HG03575 (cell line): Measurements from ENCODE around the gene SP100.
A peak's percentile ranks its signal among the peaks of the same experiment; 100 is the strongest.
"Not testable (repeated sequence)": the region's sequence is repeated elsewhere in the genome, so short reads cannot be mapped to it uniquely, and the experiment has no call there.

ENCODE experiments used
- ATAC-seq: cut with Tn5 transposase; IDR thresholded peaks from one replicate; pipeline ENCODE4 v1.9.1; 2021; ENCODE audit not compliant: unreplicated experiment, insufficient number of reproducible peaks, low FRiP score; ENCODE audit errors: extremely low read depth

The SP100 gene

DNA sequence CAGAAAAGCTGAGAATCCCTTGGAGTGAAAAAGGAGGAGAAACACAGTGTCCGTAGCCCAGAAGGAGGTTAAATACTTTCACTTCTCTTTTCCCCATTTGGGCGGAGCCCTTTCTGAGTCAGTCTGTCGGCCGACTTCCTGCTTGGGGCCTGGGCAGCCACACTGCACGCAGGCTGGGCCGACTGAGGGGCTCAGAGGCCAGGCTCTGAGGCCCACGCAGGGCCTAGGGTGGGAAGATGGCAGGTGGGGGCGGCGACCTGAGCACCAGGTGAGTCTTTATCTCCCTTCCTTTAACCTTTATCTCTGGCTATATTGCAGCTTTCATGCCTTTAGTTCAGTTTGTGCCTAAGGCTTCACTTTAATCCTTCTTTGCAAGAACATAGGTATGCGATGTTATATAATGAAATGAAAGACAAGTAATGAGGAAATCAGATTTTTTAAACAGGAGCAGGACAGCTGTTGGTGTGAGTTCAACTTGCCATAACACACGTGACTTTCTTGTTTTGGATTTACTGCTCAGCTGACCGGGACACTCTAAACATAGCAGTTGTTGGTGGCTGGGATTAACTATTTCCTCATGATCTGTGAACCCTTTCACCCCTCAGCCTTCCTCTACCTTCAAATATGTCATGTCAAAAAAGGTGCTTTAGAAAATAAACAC is at the start of gene SP100:
Gene SP100, plus strand, starts transcription at position 141 of the 661 bp plus-strand sequence. Its CDS starts 96 bp downstream, at position 237.
- ATAC-seq, result peak; percentile 74

DNA sequence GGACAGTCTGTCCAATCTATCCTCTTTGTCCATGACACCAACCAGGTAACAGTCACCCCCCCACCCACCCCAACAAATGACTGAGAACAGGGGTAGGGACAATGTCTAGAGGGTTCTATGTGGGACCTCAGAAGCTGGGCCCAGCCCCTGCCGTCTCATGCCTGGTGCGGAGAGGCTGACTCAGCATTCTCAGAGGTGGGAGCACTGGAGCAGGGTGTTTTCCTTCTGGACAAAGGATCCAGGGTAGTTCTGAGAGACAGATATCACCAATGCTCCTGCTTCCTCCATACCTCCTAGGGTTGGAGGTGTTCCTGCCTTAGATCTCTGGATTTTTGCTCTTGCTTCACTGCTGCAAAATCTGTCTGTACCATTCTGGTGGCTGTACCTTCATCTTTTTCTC is 33.9 kb upstream of the SP100 start:
- no peak for ATAC-seq

DNA sequence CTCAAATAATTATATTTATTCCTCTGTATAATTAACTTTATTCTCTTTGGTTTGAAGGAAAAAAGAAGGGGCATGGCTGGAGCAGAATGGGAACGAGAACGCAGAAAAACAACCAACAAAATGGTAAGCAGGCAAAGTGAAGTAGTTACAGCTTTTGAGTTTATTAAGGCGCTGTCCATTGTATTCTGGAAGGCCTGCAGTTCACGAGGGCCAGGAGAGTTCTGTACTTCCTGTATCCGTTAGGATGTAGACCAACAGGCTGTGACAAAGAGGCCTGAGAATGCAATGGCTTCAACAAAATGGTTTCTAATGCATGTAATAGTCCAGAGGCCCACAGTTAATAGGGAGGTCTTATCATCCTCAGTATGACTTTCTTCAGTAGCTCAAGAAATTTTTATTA is 32.5 kb upstream of the SP100 start:
- ATAC-seq, result no peak

DNA sequence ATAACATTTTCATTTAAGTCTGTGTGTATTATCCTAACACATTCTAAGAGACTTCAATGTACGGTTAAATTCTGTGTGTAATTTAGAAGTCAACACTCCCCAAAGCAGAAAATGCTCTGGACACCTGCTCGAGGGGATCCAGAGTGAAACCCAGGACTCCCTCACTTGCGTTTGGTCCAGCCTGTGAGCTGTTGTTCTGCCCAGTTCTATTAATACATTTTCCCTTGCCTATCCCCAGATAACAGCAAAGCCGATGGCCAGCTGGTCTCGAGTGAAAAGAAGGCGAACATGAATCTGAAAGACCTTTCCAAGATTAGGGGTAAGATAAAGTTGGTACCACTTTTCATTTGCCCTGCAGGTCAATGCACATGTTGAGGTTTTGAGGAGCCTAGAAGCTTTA is 31.0 kb upstream of the SP100 start:
- no peak for ATAC-seq

DNA sequence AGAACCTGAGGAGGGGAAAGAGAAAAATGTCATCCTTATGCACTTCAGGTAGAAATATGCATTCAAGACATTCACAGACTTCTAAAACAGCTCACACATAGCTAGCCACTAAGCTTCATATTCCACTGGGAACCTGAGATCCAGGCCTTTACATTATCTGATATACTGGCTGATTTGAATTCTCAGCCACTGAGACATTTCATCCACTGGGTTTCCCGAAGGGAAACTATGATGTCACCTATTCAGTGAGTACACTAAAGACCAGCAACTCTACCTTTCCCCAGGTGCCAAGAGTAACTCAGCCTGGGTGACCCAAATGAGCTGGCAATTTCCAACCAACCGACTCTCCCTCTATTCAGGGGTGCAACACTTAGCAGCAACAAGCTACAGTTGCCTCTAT is 21.7 kb upstream of the SP100 start:
- ATAC-seq, result no peak

DNA sequence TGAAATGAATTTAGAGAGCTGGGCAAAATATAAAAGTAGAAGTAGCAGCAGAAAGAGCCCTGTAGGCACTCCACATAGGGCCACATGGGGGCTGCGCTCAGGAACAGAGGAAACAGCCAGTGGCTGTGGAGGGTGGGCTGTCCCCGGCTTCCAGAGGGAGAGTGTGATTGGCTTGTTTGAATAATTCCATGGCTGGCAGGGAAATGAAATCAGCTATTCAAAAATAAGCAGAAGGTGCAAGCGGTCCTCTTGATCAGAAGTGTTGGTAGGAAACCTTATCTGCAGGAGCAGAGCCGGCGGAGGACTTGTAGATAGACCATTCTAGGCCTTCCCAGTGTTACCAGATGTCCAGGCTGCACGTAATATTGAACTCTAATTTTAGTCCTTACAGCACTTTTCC is 17.3 kb upstream of the SP100 start:
- not testable (repeated sequence) for ATAC-seq

DNA sequence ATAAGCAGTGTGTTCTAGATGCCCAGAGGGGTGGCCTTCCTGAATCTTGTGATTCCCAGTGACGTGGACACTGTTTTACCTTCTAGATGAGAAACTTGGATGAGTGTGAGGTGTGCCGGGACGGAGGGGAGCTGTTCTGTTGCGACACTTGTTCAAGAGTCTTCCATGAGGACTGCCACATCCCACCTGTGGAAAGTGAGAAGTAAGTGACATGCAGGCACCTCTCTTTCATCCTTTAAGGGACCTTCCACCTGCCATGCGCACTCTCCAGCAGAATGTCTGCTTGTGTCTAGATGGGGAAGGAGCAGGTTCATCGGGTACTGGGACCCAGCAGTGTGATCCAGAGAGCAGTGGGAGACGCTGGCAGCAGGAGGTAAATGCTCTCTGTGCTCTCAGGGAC is 16.0 kb upstream of the SP100 start:
- no peak for ATAC-seq

DNA sequence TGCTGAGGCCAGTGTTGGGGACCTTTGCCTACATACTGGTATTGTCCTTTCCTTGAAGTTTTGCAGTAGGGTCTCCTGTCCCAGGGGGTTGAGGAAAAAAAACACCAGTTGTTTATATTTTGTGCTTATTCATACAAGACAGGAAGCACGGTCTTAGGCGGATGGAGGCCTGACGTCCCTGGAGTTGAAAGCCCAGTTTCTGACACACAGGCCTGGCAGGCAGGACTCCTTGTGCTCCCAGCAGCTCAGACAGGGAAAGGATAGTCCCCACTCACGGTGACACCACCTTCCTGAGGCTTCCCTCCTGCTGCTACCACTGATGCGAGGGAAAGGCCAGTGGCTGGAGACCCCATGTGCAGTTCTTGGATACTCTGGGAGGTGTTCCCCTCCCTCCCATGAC is 15.5 kb upstream of the SP100 start:
- no peak for ATAC-seq

DNA sequence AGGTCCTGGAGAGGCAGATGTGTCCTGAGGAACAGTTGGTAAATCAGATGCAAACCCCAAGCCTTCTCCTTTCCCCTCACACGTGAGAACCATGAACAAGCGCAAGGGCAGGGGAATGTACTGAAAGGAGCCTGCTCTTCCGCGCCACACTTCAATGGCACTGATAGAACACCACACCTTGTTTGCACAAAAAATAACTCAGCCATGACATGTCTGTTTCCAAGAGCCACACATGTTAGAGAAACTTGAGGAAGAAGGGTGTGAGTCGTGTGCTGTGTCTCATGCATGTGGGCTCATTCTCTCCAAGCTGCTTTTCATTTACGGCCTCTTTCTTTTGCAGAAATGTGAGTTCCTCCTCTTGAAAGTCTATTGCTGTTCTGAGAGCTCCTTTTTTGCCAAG is 15.0 kb upstream of the SP100 start:
- ATAC-seq, result not testable (repeated sequence)

DNA sequence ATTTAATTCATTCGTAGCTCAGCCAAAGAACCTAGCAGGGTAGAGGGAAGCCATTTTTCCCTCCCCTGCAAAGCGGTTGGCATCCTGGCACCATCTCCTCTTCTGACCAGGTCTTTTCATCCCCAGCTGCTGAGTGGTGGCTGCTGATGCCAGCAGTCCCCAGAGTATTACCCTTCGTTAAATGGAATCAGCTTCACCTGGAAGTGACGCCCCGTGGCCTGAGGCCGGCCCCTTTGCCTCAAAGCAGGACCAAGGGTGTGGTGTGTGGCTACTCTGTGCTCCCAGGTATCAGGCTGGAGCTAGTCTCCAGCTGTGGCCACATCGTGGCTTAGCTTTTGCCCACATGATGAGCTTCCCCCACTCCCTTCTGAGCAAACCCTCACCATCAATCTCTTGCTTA is 12.3 kb upstream of the SP100 start:
- ATAC-seq, result no peak

DNA sequence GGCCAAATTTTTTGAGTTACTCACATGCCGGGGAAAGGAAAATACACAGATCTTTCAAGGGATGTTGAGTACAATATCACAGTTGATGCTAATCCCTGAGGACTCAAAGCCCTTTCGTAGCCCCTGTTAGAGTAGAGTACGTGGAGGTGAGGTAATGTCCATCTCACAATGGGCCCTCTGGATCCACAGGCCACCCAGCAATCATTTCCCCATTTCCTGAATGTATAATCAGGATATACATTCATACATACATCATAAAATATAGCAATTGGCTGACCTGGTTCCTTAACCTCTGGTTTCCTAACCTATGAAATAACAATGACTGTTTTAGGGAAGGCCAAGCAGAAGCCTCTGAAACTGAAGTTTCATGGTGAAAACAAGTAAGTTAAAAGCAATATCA is 10.2 kb upstream of the SP100 start:
- ATAC-seq, result no peak

DNA sequence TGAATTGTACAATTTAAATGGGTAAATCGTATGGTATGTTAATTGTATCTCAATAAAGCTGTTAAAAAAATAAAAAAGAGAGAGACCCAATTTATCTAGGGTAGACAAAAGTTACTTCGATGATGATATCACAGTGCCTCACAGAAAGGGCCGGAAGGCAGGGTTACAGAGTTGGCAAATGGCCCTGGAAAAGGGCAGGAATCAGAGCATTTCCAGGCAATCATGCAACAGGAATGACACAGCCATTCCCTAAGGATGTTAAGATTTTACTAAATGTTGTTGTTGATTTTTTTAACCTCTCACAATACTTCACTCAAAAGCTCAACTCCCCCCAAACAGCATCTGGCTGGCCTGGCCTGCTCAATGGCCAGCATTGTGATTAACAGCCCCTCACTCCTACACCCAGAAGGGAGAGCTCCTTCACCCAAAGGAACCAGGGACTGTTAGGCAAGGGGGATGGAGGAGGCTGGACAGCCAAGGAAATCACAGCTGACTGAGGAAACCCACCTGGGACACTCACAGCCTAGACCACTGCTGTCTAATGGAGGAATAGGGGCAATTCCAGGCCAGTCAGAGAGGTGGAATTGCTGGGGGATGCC is 7.7 kb upstream of the SP100 start:
- no peak for ATAC-seq

DNA sequence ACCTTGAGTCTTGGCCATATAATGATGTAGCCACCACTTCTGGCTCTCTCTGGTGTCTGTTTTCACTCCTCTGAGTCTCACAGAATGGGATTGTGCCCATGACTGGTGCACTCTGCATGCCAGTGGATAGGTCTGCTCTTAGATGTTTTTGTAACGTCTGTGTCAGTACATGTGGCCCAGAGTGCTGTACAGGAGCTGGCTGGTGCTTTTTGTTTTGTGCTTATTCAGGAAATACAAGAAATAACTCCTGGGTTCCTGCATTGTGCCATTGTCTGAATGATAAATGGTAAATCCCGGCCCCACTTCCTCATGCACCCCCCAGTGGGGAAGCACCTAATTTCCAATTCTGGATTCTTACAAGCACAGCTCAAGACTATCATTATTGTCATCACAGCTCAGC is 6.7 kb upstream of the SP100 start:
- ATAC-seq, result not testable (repeated sequence)

DNA sequence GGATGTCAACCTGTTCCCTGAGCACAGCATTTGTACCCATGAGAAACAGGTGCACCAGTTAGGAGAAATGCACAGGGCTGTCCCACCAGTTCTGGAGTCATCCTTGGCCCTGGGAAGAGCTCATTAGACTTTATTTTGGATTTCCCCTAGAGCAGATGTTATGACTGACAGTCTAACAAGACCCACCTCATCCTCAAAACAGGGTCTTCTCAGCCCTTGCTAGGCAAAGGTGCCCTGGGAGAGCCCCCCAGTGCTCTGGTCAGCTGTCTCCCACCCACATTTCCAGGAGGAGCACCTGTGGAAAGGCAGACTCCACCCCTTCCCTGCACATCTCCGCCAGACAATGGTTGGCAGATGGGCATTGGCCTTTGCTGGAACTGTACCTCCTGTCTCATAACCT is 5.7 kb upstream of the SP100 start:
- no peak for ATAC-seq

DNA sequence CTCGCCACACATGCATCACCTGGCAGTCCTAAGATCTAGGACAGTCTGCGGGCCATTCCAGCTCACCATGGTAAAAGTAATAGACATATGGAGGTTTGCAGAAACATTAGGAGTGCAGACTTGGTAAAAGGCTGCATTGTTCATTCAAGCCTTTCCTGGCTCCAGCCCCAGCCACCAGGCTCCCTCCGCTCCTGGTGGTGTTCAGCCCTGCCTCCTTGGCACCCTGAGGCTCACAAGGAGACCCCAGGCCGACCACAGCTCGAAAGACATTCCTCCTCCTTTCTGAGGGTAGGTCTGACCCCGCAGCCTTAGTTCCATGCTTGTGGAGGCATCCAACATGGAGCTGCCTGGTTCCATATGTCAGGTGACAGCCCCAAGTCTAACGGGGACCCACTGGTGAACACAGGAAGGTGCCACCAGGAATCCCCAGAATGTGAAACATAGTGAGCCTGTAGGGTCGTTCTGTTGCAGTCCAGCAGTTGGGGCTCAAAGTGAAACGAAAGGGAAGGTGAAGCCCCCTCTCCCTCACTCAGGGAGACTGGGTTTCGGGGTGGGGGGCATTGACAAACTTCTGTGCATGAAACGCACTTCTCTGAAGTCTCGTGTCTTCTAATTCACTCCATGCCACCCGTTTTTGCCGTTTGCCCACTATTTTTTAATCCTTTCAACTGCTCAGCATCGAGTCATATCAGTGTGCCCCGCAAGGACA is 5.0 kb upstream of the SP100 start:
- ATAC-seq, result no peak

DNA sequence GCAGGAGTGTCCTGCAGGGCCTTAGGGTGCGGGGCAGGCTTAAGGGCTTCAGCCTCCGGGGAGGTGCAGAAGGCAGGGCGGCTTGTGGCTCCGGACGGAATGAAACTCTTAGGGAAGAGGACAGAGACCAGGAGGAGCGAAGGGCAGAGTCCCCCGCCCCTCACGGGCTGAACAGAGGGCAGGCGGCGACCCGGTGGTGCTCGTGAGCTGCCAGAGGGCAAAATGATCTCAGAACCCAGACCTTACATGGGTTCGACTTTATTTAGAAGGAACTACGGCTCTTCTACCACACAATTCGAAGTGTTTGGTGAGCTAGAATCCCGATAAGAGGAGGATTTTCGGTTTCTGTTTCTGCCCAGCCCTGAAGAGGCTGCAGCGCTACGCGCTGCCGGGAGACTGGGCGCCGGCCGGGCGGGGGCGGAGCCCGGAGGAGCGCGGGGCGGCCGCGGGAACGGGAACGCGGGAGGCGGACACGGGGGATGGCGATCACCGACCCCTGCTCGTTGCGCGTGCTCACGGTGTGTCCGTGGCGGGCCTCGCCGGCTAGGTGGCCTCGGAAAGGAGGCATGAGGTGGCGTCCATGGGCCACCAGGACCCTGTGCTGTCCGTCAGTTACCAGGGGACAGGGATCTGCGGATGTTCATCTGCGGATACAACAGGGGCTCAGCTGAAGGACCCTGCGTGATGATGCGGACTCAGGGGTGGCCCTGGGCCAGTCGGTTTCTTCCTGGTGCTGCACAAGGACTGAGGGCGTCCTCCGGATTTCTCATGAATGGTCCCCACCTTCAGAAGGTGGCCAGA is 4.2 kb upstream of the SP100 start:
- ATAC-seq, result no peak

DNA sequence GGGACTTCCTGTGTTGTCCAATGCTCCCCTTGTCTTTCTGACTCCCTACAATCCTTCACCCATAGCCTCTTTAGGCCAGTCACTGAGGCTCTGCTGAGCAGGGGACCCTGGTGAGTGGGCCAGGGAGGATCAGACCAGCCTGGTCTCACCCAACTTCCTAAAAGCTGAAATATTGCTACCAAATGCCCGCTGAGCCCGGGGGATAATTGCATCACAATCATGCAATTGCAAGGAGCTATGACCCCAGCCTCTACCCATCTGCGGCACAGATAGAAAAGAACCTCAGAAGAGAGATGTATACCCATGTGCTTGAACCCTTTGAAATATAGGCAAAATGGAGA is 3.7 kb upstream of the SP100 start:
- no peak for ATAC-seq

DNA sequence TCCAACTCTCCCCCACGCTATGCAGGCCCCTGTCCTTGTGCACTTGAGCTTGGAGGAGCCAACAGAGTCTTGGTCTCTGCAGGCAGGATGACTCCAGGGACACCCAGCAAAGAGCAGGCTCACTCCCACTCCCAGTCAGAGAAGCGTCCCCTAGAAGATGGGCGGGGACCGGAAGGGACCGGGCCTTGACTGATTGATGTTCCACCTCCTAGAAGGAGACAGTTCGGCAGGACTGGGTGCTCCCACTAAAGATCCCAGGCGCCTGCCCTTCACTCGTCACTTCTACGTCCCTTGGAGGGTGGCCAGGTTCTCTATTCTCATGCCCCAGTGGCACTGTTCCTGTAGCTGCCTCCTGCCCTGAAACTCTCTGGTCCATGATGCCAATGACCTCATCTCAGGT is 3.2 kb upstream of the SP100 start:
- no peak for ATAC-seq

DNA sequence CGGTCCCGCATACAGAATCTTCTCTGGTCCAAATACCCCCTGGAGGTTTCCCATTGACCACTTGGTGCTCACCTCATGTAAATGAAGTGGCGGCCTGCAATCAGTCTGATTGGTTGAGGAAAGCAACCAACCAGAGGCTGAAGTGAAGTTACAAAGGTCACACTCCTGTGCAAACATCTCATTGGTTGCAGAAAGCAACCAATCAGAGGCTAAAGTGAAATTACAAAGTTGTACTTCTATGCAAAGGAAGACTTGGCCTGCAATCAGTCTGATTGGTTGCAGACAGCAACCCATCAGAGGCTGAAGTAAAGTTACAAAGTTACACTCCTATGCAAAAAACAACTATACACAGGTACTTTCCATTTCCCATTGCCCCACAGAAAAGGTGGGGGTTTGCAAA is 2.5 kb upstream of the SP100 start:
- no peak for ATAC-seq

DNA sequence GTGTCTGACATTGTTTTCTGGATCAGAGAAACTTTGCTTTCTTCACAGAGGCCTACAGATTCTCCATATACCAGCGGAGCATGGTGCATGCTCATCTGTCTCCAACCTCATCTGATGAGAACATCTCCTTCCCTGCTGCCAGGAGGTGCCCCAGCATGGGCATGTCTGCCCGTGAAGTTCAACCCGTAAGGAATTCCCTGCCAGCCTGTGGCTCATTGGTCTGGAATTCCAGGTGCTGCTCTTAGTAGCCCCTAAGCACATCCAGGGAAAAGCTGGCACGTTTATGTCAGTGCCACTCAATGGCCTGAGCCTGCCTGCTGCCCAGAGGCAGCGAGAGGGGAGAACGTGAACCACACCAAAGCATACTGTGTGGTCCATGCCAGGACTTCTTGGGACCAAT is 1.7 kb upstream of the SP100 start:
- ATAC-seq, result no peak
